PC-3 (cell line): ENCODE results near the gene EFL1. TPM values are rescaled to one million over a fixed set of nuclear protein-coding genes. Genes with fewer than 3 reads are reported as not detected.
A peak's percentile ranks its signal among the peaks of the same experiment; 100 is the strongest.
"Not testable (repeated sequence)": the region's sequence is repeated elsewhere in the genome, so short reads cannot be mapped to it uniquely, and the experiment has no call there.

Experiments
- ATAC-seq: fragments of 200-7000 bp; cut with Tn5 transposase; 2 replicates; pipeline ENCODE4 v1.9.1; 2020; ENCODE audit warnings: mild to moderate bottlenecking, moderate library complexity
- Bru-seq: library from RNA; stranded (reverse); fragments of 400-500 nt; gene quantifications from one replicate; lab custom pipeline; 2021; lab: Mats Ljungman, UMichigan
- BruChase-seq, 2 experiments: library from RNA; stranded (reverse); fragments of 400-500 nt; gene quantifications; one replicate each; lab custom pipeline; 2021; lab: Mats Ljungman, UMichigan
- BruUV-seq: library from RNA; stranded (reverse); fragments of 400-500 nt; replicated peaks from 2 replicates; lab custom pipeline; 2021; lab: Mats Ljungman, UMichigan
- CTCF ChIA-PET: fragments of 300-600 bp; sonication (Branson Sonifier 250); formaldehyde crosslinking; loops from one replicate; lab custom pipeline; 2022; ENCODE audit warnings: antibody characterized with exemption; lab: Charles Lee
- POLR2A ChIA-PET: fragments of 300-600 bp; sonication (Branson Sonifier 250); formaldehyde crosslinking; loops from one replicate; lab custom pipeline; 2022; ENCODE audit warnings: antibody characterized with exemption; ENCODE audit not compliant: unreplicated experiment; lab: Charles Lee
- DNase-seq: peaks from one replicate; pipeline ENCODE4 v3.0.0-alpha.2; 2015
- H2AFZ ChIP-seq: fragments of 300-600 bp; sonication (generic); 2 replicates; pipeline ENCODE4 v1.6.0; 2016; ENCODE audit warnings: antibody characterized with exemption, low read length
- H3F3A ChIP-seq: fragments of 300-600 bp; sonication (generic); one replicate; pipeline ENCODE4 v1.6.0; 2017; ENCODE audit warnings: antibody characterized with exemption, low read length, control low read depth, mild to moderate bottlenecking; ENCODE audit not compliant: unreplicated experiment
- H3K27ac ChIP-seq: fragments of 300-600 bp; sonication (generic); 2 replicates; pipeline ENCODE4 v1.5.1; 2016; ENCODE audit warnings: mild to moderate bottlenecking, low read length
- H3K27me3 ChIP-seq: fragments of 300-600 bp; sonication (generic); 2 replicates; pipeline ENCODE4 v1.6.1; 2016; ENCODE audit warnings: low read length, mixed read lengths
- H3K36me3 ChIP-seq: fragments of 300-600 bp; sonication (generic); 2 replicates; pipeline ENCODE4 v1.6.1; 2016; ENCODE audit warnings: low read depth, mixed run types, low read length, mixed read lengths
- H3K4me1 ChIP-seq: fragments of 300-600 bp; sonication (generic); 2 replicates; pipeline ENCODE4 v1.5.1; 2016; ENCODE audit warnings: low read length; ENCODE audit not compliant: insufficient read depth
- H3K4me2 ChIP-seq: fragments of 300-600 bp; sonication (generic); 2 replicates; pipeline ENCODE4 v1.6.0; 2016; ENCODE audit warnings: low read length
- H3K4me3 ChIP-seq: fragments of 300-600 bp; sonication (generic); 2 replicates; pipeline ENCODE4 v1.5.1; 2016; ENCODE audit warnings: mild to moderate bottlenecking, low read length, mixed read lengths
- H3K79me2 ChIP-seq: fragments of 300-600 bp; sonication (generic); 2 replicates; pipeline ENCODE4 v1.6.1; 2017; ENCODE audit warnings: low read length, mixed read lengths
- H3K9ac ChIP-seq: fragments of 300-600 bp; sonication (generic); 2 replicates; pipeline ENCODE4 v1.6.0; 2016; ENCODE audit warnings: mild to moderate bottlenecking, low read length
- H3K9me2 ChIP-seq: fragments of 300-600 bp; sonication (generic); replicated peaks from 2 replicates; pipeline ENCODE4 v1.6.1; 2016; ENCODE audit warnings: mixed run types, low read length, mixed read lengths
- H3K9me3 ChIP-seq: fragments of 300-600 bp; sonication (generic); 2 replicates; pipeline ENCODE4 v1.6.1; 2016; ENCODE audit warnings: low read length, mixed read lengths
- H4K20me1 ChIP-seq: fragments of 300-600 bp; sonication (generic); 2 replicates; pipeline ENCODE4 v1.6.1; 2016; ENCODE audit warnings: low read length, mixed read lengths
- EZH2 ChIP-seq: fragments of 300-600 bp; sonication (generic); IDR thresholded peaks from one replicate; pipeline ENCODE4 v1.6.1; 2017; ENCODE audit warnings: antibody characterized with exemption, mild to moderate bottlenecking, low read length; ENCODE audit not compliant: unreplicated experiment
- EZH2phosphoT487 ChIP-seq: fragments of 300-600 bp; sonication (generic); IDR thresholded peaks from 2 replicates; pipeline ENCODE4 v1.6.1; 2018; ENCODE audit warnings: mild to moderate bottlenecking, antibody characterized with exemption, low read length, borderline replicate concordance
- intact Hi-C: fragments of 100-400 bp; cut with micrococcal nuclease; formaldehyde crosslinking; loops from 2 replicates; pipeline ENCODE4 v1.9.0; 2023
- long read RNA-seq: library from polyadenylated mRNA; unstranded; transcript quantifications from one replicate; pipeline ENCODE4 v2.0.0, GENCODE V29; 2021; ENCODE audit not compliant: unreplicated experiment
- total RNA-seq: library from RNA; depleted of rRNA; stranded (reverse); fragments of >200 nt; gene quantifications from 2 replicates; pipeline ENCODE4 v1.2.3, GENCODE V29; 2014; rRNA removed
- TF ChIP-seq, protein P1 (sequence below): fragments of 300-600 bp; sonication (generic); conservative IDR thresholded peaks from 2 replicates; pipeline ENCODE4 v1.5.1; 2017; ENCODE audit warnings: antibody characterized with exemption, low read depth, mild to moderate bottlenecking, low read length

EFL1 gene
- 12.4 and 14.7 TPM in 2 replicates for total RNA-seq
- percentile 78 among the genes with signal in this experiment for Bru-seq, nascent RNA
- percentile 59 among the genes with signal in this experiment for BruChase-seq, experiment 1, labeled RNA remaining after a 6-hour chase
- BruChase-seq, experiment 2, labeled RNA remaining after a 2-hour chase, result percentile 64 among the genes with signal in this experiment
- long read RNA-seq, transcript EFL1-201 (20 exons, 3,675 nt), result major isoform, 46 of 63 reads
- long read RNA-seq, partial matches to known transcripts, result 8 of 63 reads
- long read RNA-seq, other reads (novel, unspliced or antisense), result 8 of 63 reads

DNA sequence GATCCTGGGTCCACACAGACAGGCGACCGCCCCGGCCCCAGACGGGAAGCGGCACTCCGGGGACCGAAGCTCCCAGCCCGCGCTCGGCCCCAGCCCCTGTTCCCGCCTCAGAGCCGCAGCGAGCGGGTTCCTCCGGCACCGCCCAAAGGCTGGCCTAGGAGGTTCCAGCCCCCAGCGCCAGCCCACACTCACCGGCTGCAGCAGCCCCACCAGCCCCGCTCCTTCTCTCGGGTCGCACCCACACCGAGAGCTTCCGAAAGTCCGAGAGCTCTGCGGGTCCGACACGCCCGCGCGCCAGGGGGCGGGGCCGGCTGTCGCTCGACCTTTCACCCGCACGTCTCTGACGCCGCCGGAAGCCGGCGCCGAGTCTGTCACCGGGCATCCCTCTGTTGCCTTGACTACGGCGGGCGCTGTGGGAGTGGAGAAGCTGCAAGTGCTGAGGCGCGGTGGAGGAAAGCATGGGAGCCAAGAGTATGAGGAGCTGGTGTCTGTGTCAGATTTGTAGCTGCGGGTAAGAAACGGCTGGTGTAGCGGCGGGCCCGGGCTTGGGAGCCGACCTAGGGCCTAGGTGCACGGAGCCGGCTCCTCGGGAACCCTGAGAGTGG lies at the start of gene EFL1, which contains the start of gene SAXO2:
Gene EFL1 (minus strand): TSS at position 313 of the 605 bp plus-strand sequence. CDS start 956 bp downstream, outside the sequence.
Gene SAXO2 (plus strand): TSS at position 397 of the 605 bp plus-strand sequence. CDS start 62 bp downstream, at position 459.
- peak within 1 kb of the TSS; percentile 86 for H3K4me2 ChIP-seq
- peaks cover 10% of the 10 kb centered on the region for H3F3A ChIP-seq
- H2AFZ ChIP-seq, result peak within 1 kb of the TSS; percentile 73
- ChIA-PET POLR2A (no interaction called here), CTCF (interaction anchor here (0.5 to 1.0 kb wide), 2 partner anchors 15 to 154 kb away, joined by 3 read pairs; no protein-coding TSS in a partner anchor)
- peak within 1 kb of the TSS; percentile 81 for H3K4me3 ChIP-seq
- peaks cover 18% of the 10 kb centered on the region for H4K20me1 ChIP-seq
- H3K36me3 ChIP-seq, result peaks cover 14% of the 10 kb centered on the region
- peaks cover 28% of the 10 kb centered on the region for H3K79me2 ChIP-seq
- TF ChIP-seq EZH2phosphoT487 (no peak), EZH2 (no peak)
- TF ChIP-seq, protein P1, sequence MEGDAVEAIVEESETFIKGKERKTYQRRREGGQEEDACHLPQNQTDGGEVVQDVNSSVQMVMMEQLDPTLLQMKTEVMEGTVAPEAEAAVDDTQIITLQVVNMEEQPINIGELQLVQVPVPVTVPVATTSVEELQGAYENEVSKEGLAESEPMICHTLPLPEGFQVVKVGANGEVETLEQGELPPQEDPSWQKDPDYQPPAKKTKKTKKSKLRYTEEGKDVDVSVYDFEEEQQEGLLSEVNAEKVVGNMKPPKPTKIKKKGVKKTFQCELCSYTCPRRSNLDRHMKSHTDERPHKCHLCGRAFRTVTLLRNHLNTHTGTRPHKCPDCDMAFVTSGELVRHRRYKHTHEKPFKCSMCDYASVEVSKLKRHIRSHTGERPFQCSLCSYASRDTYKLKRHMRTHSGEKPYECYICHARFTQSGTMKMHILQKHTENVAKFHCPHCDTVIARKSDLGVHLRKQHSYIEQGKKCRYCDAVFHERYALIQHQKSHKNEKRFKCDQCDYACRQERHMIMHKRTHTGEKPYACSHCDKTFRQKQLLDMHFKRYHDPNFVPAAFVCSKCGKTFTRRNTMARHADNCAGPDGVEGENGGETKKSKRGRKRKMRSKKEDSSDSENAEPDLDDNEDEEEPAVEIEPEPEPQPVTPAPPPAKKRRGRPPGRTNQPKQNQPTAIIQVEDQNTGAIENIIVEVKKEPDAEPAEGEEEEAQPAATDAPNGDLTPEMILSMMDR, result no peak
- no peaks in the 10 kb centered on the region for H3K9me2 ChIP-seq
- H3K9me3 ChIP-seq, result no peaks in the 10 kb centered on the region
- H3K27ac ChIP-seq, result peak within 1 kb of the TSS; percentile 78
- DNase-seq (peak; percentile 86), ATAC-seq (peak; percentile 78)
- peak within 1 kb of the TSS; percentile 78 for H3K9ac ChIP-seq
- peaks cover 26% of the 10 kb centered on the region for H3K4me1 ChIP-seq
- intact Hi-C loops, result no loop called here
- H3K27me3 ChIP-seq, result no peaks in the 10 kb centered on the region
- BruUV-seq, result no TSS peak

DNA sequence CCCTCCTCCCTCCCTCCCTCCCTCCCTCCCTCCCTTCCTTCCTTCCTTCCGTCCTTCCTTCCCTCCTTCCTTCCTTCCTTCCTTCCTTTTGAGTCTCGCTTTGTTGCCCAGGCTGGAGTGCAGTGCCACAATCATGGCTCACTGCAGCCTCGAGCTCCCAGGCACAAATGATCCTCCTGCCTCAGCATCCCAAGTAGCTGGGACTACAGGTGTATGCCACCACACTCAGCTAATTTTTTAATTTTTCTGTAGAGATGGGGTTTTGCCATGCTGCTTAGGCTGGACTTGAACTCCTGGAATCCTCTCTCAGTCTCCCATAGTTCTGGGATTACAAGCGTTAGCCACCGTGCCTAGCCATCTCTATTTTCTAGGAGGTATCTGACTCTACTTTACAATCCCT lies 48.8 kb upstream of the EFL1 start:
- intact Hi-C loops, H3K9me2 ChIP-seq, H3K9ac ChIP-seq, ATAC-seq, H3F3A ChIP-seq, CTCF ChIA-PET, H3K36me3 ChIP-seq, H3K4me1 ChIP-seq, DNase-seq, H3K4me3 ChIP-seq, H3K9me3 ChIP-seq, H3K79me2 ChIP-seq, POLR2A ChIA-PET, H3K4me2 ChIP-seq, H3K27ac ChIP-seq, BruUV-seq, H3K27me3 ChIP-seq, H4K20me1 ChIP-seq, H2AFZ ChIP-seq: not testable (repeated sequence)

DNA sequence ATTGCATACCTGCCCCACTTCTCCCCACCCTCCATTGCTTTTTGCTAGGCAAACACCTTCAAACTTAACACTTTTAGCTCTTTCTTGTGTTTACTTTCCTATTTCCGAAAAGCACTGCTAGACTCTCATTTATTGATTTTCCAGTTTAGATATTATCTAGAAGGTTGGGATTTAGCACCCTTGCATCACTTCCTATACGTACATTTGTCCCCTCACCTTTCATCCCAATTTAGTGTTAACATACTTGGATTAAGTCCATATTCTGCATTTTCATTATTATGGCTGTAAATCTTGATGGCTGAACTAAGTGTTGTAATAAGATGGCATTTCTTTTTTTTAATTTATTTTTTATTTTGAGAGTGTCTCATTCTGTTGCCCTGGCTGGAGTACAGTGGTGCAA lies 47.3 kb upstream of the EFL1 start:
- H3K36me3 ChIP-seq, result no peaks in the 10 kb centered on the region
- H3K4me2 ChIP-seq, result no peak overlapping the region
- H3K27me3 ChIP-seq, result no peaks in the 10 kb centered on the region
- no peak overlapping the region for H3K4me3 ChIP-seq
- no peaks in the 10 kb centered on the region for H3K9me3 ChIP-seq
- TF ChIP-seq EZH2phosphoT487, result no peak
- no peak for TF ChIP-seq EZH2
- TF ChIP-seq, protein P1, result no peak
- BruUV-seq, result no TSS peak
- H3F3A ChIP-seq, result no peaks in the 10 kb centered on the region
- no peaks in the 10 kb centered on the region for H3K79me2 ChIP-seq
- ATAC-seq (no peak), DNase-seq (no peak)
- H3K9ac ChIP-seq, result no peak overlapping the region
- H3K9me2 ChIP-seq, result no peaks in the 10 kb centered on the region
- no peaks in the 10 kb centered on the region for H4K20me1 ChIP-seq
- CTCF ChIA-PET, result no interaction called here
- POLR2A ChIA-PET, result no interaction called here
- intact Hi-C loops, result no loop called here
- H3K4me1 ChIP-seq, result no peaks in the 10 kb centered on the region
- H3K27ac ChIP-seq, result no peak overlapping the region
- no peak overlapping the region for H2AFZ ChIP-seq
